22Rv1 (cell line): Measurements from ENCODE around the gene RSPH9.

ENCODE experiments used
- H3K27ac ChIP-seq: fragments of 450-650 bp; 2 replicates; pipeline ENCODE4 v1.5.1; 2017
- ZFX ChIP-seq: fragments of 450-650 bp; IDR thresholded peaks from 2 replicates; pipeline ENCODE4 v1.6.1; 2017; ENCODE audit warnings: antibody characterized with exemption, borderline replicate concordance
- TF ChIP-seq, protein P1 (sequence below): fragments of 450-650 bp; IDR thresholded peaks from 2 replicates; pipeline ENCODE4 v1.5.1; 2017; ENCODE audit warnings: mild to moderate bottlenecking

Gene RSPH9

GRCh38 chr6:43671011-43671800 is 26.4 kb downstream of the RSPH9 start:
- no peak overlapping the region for H3K27ac ChIP-seq
- TF ChIP-seq, protein P1, sequence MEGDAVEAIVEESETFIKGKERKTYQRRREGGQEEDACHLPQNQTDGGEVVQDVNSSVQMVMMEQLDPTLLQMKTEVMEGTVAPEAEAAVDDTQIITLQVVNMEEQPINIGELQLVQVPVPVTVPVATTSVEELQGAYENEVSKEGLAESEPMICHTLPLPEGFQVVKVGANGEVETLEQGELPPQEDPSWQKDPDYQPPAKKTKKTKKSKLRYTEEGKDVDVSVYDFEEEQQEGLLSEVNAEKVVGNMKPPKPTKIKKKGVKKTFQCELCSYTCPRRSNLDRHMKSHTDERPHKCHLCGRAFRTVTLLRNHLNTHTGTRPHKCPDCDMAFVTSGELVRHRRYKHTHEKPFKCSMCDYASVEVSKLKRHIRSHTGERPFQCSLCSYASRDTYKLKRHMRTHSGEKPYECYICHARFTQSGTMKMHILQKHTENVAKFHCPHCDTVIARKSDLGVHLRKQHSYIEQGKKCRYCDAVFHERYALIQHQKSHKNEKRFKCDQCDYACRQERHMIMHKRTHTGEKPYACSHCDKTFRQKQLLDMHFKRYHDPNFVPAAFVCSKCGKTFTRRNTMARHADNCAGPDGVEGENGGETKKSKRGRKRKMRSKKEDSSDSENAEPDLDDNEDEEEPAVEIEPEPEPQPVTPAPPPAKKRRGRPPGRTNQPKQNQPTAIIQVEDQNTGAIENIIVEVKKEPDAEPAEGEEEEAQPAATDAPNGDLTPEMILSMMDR, result no peak
- no peak for TF ChIP-seq ZFX

DNA sequence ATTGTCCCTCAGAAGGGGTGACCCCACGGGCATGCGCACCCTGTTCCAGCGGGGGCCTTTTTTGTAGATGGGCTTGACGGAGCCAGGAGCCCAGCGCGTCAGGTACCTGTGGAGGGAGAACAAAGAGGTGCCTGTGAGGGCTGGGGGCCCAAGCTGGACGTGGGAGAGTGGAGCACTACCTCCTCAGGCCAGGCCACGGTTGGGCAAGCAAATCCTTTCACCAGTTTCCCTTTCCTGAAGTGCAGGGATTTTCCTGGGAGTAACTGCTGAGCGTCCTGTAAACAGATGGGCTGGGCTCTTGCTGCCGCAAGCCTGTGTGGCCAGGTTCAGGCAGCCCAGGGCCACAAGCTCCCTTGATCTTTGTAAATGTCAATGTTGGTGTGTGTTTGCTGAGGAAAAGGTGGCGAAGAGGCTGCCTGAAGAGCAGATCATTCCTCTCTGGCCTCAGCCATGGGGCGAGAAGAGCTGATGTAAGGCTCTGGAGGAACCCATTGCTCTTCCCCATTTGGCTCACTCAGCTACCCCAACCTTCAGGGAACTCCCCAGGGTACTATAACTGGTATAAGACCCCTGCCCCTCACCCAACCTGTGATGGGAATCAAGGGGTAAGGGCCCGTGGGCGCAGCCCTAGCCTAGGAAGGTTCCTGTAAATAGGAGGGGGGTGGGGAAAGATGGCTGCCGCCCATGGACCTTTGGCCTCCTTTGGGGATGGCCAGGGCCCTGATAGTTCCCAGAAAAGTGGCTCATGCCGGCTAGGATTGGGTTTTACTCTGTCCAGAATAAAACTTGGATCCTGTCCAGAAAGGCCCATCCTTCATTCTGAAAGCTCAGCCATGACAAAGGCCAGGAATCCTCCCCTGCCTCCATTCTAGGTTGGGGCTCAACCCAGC is 27.2 kb downstream of the RSPH9 start:
- no peak overlapping the region for H3K27ac ChIP-seq
- TF ChIP-seq, protein P1, result no peak
- no peak for TF ChIP-seq ZFX

GRCh38 chr6:43673444-43674084 is 28.7 kb downstream of the RSPH9 start:
- H3K27ac ChIP-seq, result no peak overlapping the region
- no peak for TF ChIP-seq ZFX
- TF ChIP-seq, protein P1, result no peak

DNA sequence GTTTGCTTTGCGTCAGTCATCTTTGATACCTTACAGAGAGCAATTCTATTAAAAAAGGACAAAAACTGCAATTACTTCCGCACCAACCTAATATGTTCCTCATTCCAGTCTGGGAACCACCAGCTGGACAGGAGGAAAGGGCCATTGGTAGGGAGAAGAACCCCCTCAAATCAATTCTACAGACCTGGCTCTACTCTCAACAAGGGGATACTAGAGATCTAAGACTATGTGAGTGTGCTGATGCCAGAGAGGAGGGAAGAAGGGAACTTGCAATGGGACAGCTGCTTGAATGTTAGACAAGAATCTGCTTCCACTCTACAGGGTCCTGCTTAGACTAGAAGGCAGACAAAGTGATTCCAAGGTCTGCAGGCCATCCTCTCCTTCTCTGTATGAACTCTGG is 29.5 kb downstream of the RSPH9 start:
- TF ChIP-seq ZFX, result no peak
- TF ChIP-seq, protein P1, result no peak

DNA sequence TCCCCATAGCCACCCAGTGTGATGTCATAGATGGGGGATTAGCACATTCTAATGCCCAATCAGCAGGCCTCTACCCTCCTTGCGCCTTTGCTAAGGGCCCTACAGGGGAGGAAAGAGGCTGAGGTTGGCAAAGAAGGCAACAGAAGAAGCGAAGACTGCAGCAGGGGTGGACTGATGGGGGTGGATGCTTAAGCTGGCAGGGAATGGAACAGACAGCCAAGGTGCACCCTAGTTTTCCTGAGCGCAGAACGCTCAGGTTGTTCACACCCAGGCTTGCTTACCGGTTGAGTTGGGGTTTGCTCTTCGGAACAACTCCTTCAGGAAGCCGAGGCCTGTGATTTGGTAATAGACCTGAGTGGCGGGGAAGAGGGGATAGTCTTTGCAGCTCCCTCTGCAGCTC is 30.1 kb downstream of the RSPH9 start:
- no peak overlapping the region for H3K27ac ChIP-seq
- TF ChIP-seq, protein P1, result no peak
- no peak for TF ChIP-seq ZFX

More for the DNA sequence above, 29.5 kb downstream of the RSPH9 start:
- H3K27ac ChIP-seq, result no peak overlapping the region

DNA sequence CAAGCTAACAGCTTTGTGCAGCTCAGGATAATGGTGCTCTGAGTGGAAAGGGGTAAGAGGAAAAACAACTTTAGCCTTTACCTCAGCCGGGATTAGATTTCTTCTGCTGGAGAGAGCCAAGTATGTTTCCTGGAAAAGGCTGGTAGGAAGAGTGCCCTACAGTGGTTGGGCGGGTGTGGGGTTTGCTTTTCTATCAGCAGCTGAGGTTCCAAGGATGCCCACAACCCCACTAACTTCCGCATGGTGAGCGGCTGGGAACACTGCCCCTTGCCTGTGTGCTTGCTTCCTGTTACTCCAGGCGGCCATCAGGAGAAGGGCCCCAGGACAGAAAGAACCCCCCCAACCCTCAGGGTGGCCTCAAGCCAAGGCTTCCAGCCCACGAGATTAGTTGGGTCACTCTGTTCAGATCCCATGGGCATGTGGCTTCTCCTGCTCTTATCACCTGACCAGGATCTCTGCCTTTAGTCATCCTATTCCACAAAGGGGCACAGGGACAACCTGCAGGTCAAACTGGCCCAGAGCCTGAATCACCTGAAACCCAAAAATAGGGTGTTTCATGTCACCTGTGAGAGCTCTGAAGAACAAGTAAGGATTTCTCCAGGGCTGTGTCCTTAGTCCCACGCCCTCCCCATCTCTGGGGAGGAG is 32.2 kb downstream of the RSPH9 start:
- no peak overlapping the region for H3K27ac ChIP-seq
- no peak for TF ChIP-seq ZFX
- TF ChIP-seq, protein P1, result no peak
